Trophoblast cell (in vitro differentiated cells and primary cell): Measurements from ENCODE around the gene PDE8A.

Experiments
- DNase-seq, 2 donors: peaks; one replicate each; pipeline ENCODE4 v3.0.0-alpha.2; 2016
- H2AFZ ChIP-seq: 2 replicates; pipeline ENCODE4 v1.6.1; 2013; ENCODE audit warnings: low read length, moderate library complexity, mild to moderate bottlenecking; ENCODE audit not compliant: insufficient read depth, poor library complexity
- H2AK5ac ChIP-seq: 2 replicates; pipeline ENCODE4 v1.6.1; 2013; ENCODE audit warnings: mild to moderate bottlenecking, low read length
- H2BK120ac ChIP-seq: 2 replicates; pipeline ENCODE4 v1.6.1; 2013; ENCODE audit warnings: low read length, mild to moderate bottlenecking, moderate library complexity; ENCODE audit not compliant: insufficient read depth, poor library complexity
- H2BK12ac ChIP-seq: 2 replicates; pipeline ENCODE4 v1.6.1; 2013; ENCODE audit warnings: mild to moderate bottlenecking, low read length, moderate library complexity
- H2BK5ac ChIP-seq: 2 replicates; pipeline ENCODE4 v1.6.1; 2013; ENCODE audit warnings: low read length, low read depth, moderate library complexity, mild to moderate bottlenecking; ENCODE audit not compliant: poor library complexity
- H3K14ac ChIP-seq: 2 replicates; pipeline ENCODE4 v1.6.1; 2013; ENCODE audit warnings: mild to moderate bottlenecking, low read length
- H3K18ac ChIP-seq: 2 replicates; pipeline ENCODE4 v1.6.1; 2013; ENCODE audit warnings: mild to moderate bottlenecking, low read length
- H3K23ac ChIP-seq: 2 replicates; pipeline ENCODE4 v1.6.1; 2013; ENCODE audit warnings: low read length
- H3K27ac ChIP-seq: 2 replicates; pipeline ENCODE4 v1.5.1; 2013; ENCODE audit warnings: low read depth, mild to moderate bottlenecking, inconsistent platforms, low read length, moderate library complexity
- H3K27me3 ChIP-seq: 2 replicates; pipeline ENCODE4 v1.6.1; 2013; ENCODE audit warnings: inconsistent platforms, mild to moderate bottlenecking, low read length, moderate library complexity; ENCODE audit not compliant: insufficient read depth
- H3K36me3 ChIP-seq, 2 experiments: 1 replicate in 1 of 2; 2 replicates in 1 of 2; pipeline ENCODE4 v1.6.1; 2013; ENCODE audit warnings: low read length in 2 of 2, mild to moderate bottlenecking in 2 of 2, moderate library complexity in 1 of 2; ENCODE audit not compliant: insufficient read depth in 2 of 2, control insufficient read depth in 1 of 2
- H3K4ac ChIP-seq: 2 replicates; pipeline ENCODE4 v1.6.1; 2013; ENCODE audit warnings: low read depth, mild to moderate bottlenecking, low read length, moderate library complexity
- H3K4me1 ChIP-seq, 2 experiments: 1 replicate in 1 of 2; 2 replicates in 1 of 2; pipeline ENCODE4 v1.6.1; 2013; ENCODE audit warnings: low read length in 2 of 2, mild to moderate bottlenecking in 2 of 2, moderate library complexity in 1 of 2; ENCODE audit not compliant: insufficient read depth in 2 of 2, control insufficient read depth in 1 of 2
- H3K4me2 ChIP-seq: 2 replicates; pipeline ENCODE4 v1.6.1; 2013; ENCODE audit warnings: inconsistent platforms, mild to moderate bottlenecking, low read length, moderate library complexity
- H3K4me3 ChIP-seq: 2 replicates; pipeline ENCODE4 v1.5.1; 2013; ENCODE audit warnings: mild to moderate bottlenecking, low read depth, low read length, inconsistent platforms
- H3K79me1 ChIP-seq: one replicate; pipeline ENCODE4 v1.6.1; 2013; ENCODE audit warnings: low read length
- H3K79me2 ChIP-seq: 2 replicates; pipeline ENCODE4 v1.6.1; 2013; ENCODE audit warnings: low read length, mild to moderate bottlenecking; ENCODE audit not compliant: control insufficient read depth, insufficient read depth, poor library complexity
- H3K9ac ChIP-seq: 2 replicates; pipeline ENCODE4 v1.6.1; 2013; ENCODE audit warnings: mild to moderate bottlenecking, low read length
- H3K9me3 ChIP-seq: 2 replicates; pipeline ENCODE4 v1.6.1; 2013; ENCODE audit warnings: low read depth, mild to moderate bottlenecking, control low read depth, inconsistent platforms, low read length; ENCODE audit not compliant: insufficient read depth
- H4K12ac ChIP-seq: 2 replicates; pipeline ENCODE4 v1.6.1; 2013; ENCODE audit warnings: low read depth, mild to moderate bottlenecking, low read length, moderate library complexity
- H4K8ac ChIP-seq: 2 replicates; pipeline ENCODE4 v1.6.1; 2013; ENCODE audit warnings: low read depth, mild to moderate bottlenecking, low read length, moderate library complexity
- H4K91ac ChIP-seq: one replicate; pipeline ENCODE4 v1.6.1; 2013; ENCODE audit warnings: low read depth, mild to moderate bottlenecking, low read length, moderate library complexity
- WGBS: extraction: QIAGEN DNeasy Blood & Tissue Kit; methylation state at CpG from one replicate; pipeline ENCODE4 v1.1.7; 2013; ENCODE audit warnings: missing lambda C conversion rate; ENCODE audit not compliant: insufficient read length, insufficient coverage; ENCODE audit errors: extremely low coverage; 5-methylcytosine and 5-hydroxymethylcytosine counted together

The PDE8A gene

GRCh38 chr15:85062560-85062959, 80.9 kb downstream of the PDE8A start:
- H3K23ac ChIP-seq, result no peak overlapping the region
- WGBS, result no CpG with 5 or more reads among the region's 2 CpGs
- H4K91ac ChIP-seq, result no peak overlapping the region

GRCh38 chr15:85063088-85063487, 81.4 kb downstream of the PDE8A start:
- DNase-seq, result no peak
- H3K79me1 ChIP-seq, result no peaks in the 10 kb centered on the region
- no peaks in the 10 kb centered on the region for H3K27me3 ChIP-seq
- H3K23ac ChIP-seq, result no peak overlapping the region
- H3K18ac ChIP-seq, result no peak overlapping the region
- no peak overlapping the region for H3K4ac ChIP-seq
- H3K9me3 ChIP-seq, result no peaks in the 10 kb centered on the region
- H4K12ac ChIP-seq, result no peak overlapping the region
- no peak overlapping the region for H2AK5ac ChIP-seq
- no peak overlapping the region for H3K4me3 ChIP-seq
- no CpG with 5 or more reads among the region's 2 CpGs for WGBS
- H4K8ac ChIP-seq, result no peak overlapping the region
- H3K27ac ChIP-seq, result no peak overlapping the region
- H2BK5ac ChIP-seq, result no peak overlapping the region
- no peak overlapping the region for H2BK12ac ChIP-seq
- no peak overlapping the region for H3K4me2 ChIP-seq
- H3K79me2 ChIP-seq, result no peaks in the 10 kb centered on the region
- H3K9ac ChIP-seq, result no peak overlapping the region
- no peak overlapping the region for H2BK120ac ChIP-seq
- no peak overlapping the region for H3K14ac ChIP-seq
- peaks cover 0 to 2% of the 10 kb centered on the region in 2 experiments for H3K36me3 ChIP-seq
- no peaks in the 10 kb centered on the region for H3K4me1 ChIP-seq
- H4K91ac ChIP-seq, result no peak overlapping the region
- H2AFZ ChIP-seq, result no peak overlapping the region

More at GRCh38 chr15:85062560-85062959, 80.9 kb downstream of the PDE8A start:
- Histone ChIP-seq H3K27me3 (no peaks in the 10 kb centered on the region), H3K4ac (no peak overlapping the region), H3K9me3 (no peaks in the 10 kb centered on the region), H2AFZ (no peak overlapping the region), H3K4me3 (no peak overlapping the region), H2BK12ac (no peak overlapping the region), H3K4me2 (no peak overlapping the region), H4K12ac (no peak overlapping the region), H3K79me1 (no peaks in the 10 kb centered on the region), H3K4me1 (no peaks in the 10 kb centered on the region), H2BK5ac (no peak overlapping the region), H3K9ac (no peak overlapping the region), H3K14ac (no peak overlapping the region), H4K8ac (no peak overlapping the region), H3K27ac (no peak overlapping the region), H3K36me3 (no peaks in the 10 kb centered on the region), H2BK120ac (no peak overlapping the region), H3K18ac (no peak overlapping the region), H2AK5ac (no peak overlapping the region), H3K79me2 (no peaks in the 10 kb centered on the region)
- DNase-seq, result no peak

- H3K79me1 ChIP-seq, result no peaks in the 10 kb centered on the region
- no CpG with 5 or more reads among the region's 1 CpG for WGBS
- H2BK5ac ChIP-seq, result no peak overlapping the region
- H3K79me2 ChIP-seq, result no peaks in the 10 kb centered on the region
- no peaks in the 10 kb centered on the region for H3K4me1 ChIP-seq
- H2AK5ac ChIP-seq, result no peak overlapping the region
- no peaks in the 10 kb centered on the region for H3K27me3 ChIP-seq
- H4K12ac ChIP-seq, result no peak overlapping the region
- no peak overlapping the region for H3K4ac ChIP-seq
- no peak overlapping the region for H3K27ac ChIP-seq
- no peak overlapping the region for H3K23ac ChIP-seq
- DNase-seq, result no peak
- no peak overlapping the region for H3K4me2 ChIP-seq
- H3K9ac ChIP-seq, result no peak overlapping the region
- H3K36me3 ChIP-seq, result peaks cover 0 to 2% of the 10 kb centered on the region in 2 experiments
- H2BK12ac ChIP-seq, result no peak overlapping the region
- no peaks in the 10 kb centered on the region for H3K9me3 ChIP-seq
- no peak overlapping the region for H4K91ac ChIP-seq
- no peak overlapping the region for H3K4me3 ChIP-seq
- no peak overlapping the region for H4K8ac ChIP-seq
- H3K18ac ChIP-seq, result no peak overlapping the region
- H2BK120ac ChIP-seq, result no peak overlapping the region
- no peak overlapping the region for H3K14ac ChIP-seq
- H2AFZ ChIP-seq, result no peak overlapping the region
Measured at GRCh38 chr15:85063522-85064079, 81.9 kb downstream of the PDE8A start.

GRCh38 chr15:85064710-85065109, 83.1 kb downstream of the PDE8A start:
- H2AFZ ChIP-seq, result no peak overlapping the region
- WGBS, result no CpG with 5 or more reads among the region's 1 CpG
- H3K79me2 ChIP-seq, result no peaks in the 10 kb centered on the region
- H3K36me3 ChIP-seq, result peaks cover 0 to 2% of the 10 kb centered on the region in 2 experiments
- no peaks in the 10 kb centered on the region for H3K9me3 ChIP-seq
- no peak overlapping the region for H3K9ac ChIP-seq
- H3K27ac ChIP-seq, result no peak overlapping the region
- no peaks in the 10 kb centered on the region for H3K27me3 ChIP-seq
- H4K12ac ChIP-seq, result no peak overlapping the region
- H2BK120ac ChIP-seq, result no peak overlapping the region
- no peak overlapping the region for H3K4me3 ChIP-seq
- H3K79me1 ChIP-seq, result no peaks in the 10 kb centered on the region
- no peak overlapping the region for H3K14ac ChIP-seq
- no peak for DNase-seq
- no peak overlapping the region for H4K91ac ChIP-seq
- H3K4me1 ChIP-seq, result no peaks in the 10 kb centered on the region
- no peak overlapping the region for H2BK12ac ChIP-seq
- H3K18ac ChIP-seq, result no peak overlapping the region
- H3K23ac ChIP-seq, result no peak overlapping the region
- H2AK5ac ChIP-seq, result no peak overlapping the region
- no peak overlapping the region for H4K8ac ChIP-seq
- no peak overlapping the region for H3K4me2 ChIP-seq
- no peak overlapping the region for H2BK5ac ChIP-seq
- H3K4ac ChIP-seq, result no peak overlapping the region
